Measurements from ENCODE around the gene TTYH3. TPM values are rescaled to one million over a fixed set of nuclear protein-coding genes. Genes with fewer than 3 reads are reported as not detected.

The TTYH3 gene
- total and polyA plus RNA-seq, 2 of the 13 experiments (the other 11 are each of a cell fraction or from before 2014, with no cell fraction given): 26.3 to 50.0 TPM

DNA sequence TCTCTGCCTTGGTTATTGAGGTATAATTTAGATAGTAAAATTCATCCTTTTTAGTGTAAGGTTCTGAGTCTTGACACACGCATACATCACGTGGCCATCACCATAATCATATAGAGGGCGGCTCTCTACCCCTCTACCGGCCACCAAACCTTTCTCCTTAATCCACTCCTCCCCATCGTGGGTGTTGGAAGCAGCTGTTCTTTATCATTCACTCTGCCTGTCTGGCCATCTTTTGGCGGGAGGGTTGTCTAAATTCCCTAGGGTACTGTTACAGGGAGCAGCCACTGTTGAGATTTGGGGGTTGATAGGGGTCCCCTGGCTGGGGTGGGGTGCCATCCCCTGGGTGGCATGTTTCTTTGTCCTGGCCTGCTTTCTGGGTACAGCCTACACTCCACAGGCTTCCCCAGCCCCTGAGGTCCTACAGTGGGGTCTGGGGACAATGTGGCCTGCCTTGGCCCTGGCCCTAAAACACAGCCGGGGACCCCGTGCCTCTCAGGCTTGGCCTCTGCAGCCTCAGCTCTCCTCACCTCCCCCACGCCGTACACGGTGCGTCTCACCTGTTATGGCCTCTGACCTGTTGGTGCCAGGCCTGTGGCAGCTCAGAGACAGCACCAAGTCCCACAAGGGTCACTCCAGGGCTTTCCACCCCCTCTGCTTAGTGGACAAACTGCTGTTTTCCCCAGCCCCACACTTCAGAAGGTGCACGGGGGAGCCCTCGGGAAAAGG is 73.7 kb downstream of the TTYH3 start (continued):
- TF ChIP-seq, protein P1, sequence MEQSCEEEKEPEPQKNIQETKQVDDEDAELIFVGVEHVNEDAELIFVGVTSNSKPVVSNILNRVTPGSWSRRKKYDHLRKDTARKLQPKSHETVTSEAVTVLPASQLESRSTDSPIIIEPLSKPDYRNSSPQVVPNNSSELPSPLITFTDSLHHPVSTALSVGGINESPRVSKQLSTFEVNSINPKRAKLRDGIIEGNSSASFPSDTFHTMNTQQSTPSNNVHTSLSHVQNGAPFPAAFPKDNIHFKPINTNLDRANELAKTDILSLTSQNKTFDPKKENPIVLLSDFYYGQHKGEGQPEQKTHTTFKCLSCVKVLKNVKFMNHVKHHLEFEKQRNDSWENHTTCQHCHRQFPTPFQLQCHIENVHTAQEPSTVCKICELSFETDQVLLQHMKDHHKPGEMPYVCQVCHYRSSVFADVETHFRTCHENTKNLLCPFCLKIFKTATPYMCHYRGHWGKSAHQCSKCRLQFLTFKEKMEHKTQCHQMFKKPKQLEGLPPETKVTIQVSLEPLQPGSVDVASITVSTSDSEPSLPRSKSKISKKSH (CRISPR knock-in tag; IDR thresholded peaks at IDR 0.05; ENCODE audit: borderline replicate concordance): no peak

DNA sequence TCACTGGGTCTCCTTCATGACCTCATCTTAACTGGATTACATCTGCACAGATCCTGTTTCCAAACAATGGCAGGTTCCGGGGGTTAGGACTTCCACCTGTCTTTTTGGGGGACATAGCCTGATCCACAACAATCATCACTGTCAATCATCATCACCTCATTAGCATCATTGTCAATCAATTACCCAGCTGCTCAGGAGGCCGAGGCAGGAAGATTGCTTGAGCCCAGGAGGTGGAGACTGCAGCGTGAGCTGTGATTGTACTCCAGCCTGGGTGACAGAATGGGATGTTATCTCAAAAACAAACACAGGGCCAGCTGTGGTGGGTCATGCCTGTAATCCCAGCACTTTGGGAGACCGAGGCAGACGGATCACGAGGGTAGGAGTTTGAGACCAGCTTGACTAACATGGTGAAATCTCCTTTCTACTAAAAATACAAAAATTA is 74.9 kb downstream of the TTYH3 start:
- no peak overlapping the region for H3K27ac ChIP-seq (ENCODE audit: extremely low read length, insufficient read depth, low read length)
- peaks cover 8 to 30% of the 10 kb centered on the region in 2 experiments; a peak in 4 of 5 replicates for H3K27me3 ChIP-seq (ENCODE audit: control insufficient read depth in 1 of 2, insufficient read depth in 2 of 2, low read length in 2 of 2)
- DNase-seq (ENCODE audit: low spot score): no peak
- H3K9ac ChIP-seq (ENCODE audit: insufficient read depth, low read depth, low read length): no peak overlapping the region
- CTCF ChIA-PET (ENCODE audit: low intra/inter-chr PET ratio, low total read pairs): interaction anchor here (1.0 kb wide), 1 partner anchor 36 kb away, joined by 3 read pairs; no protein-coding TSS in a partner anchor
- H2AFZ ChIP-seq (ENCODE audit: low read length): no peak overlapping the region
- POLR2A ChIA-PET: no interaction called here
- 6% methylated on average over 6 of the region's 6 CpGs for WGBS (ENCODE audit: low lambda C conversion rate)
- in situ Hi-C loops (cut with HindIII; ENCODE audit: extremely low pct_ligation_motif_present, low pct_unique_long_range_greater_than_20kb) (loop anchor here (5.0 kb wide), 1 partner anchor 39 kb away; no protein-coding TSS in a partner anchor), intact Hi-C loops (cut with micrococcal nuclease; ENCODE audit: unreplicated experiment) (no loop called here)
- H3K4me3 ChIP-seq (replicated peaks in 1 of 3; ENCODE audit: insufficient read depth in 1 of 3, low read depth in 2 of 3, low read length in 3 of 3): no peak overlapping the region
- peaks cover 28% of the 10 kb centered on the region for H3K4me1 ChIP-seq (ENCODE audit: insufficient read depth, low read length)
- H3K4me2 ChIP-seq (ENCODE audit: low read depth, low read length): no peak overlapping the region
- FAIRE-seq: no peak
- H4K20me1 ChIP-seq (ENCODE audit: insufficient read depth, low read length): no peaks in the 10 kb centered on the region; the same call in 1 of the 2 replicates
- no peak for ATAC-seq
- no peaks in the 10 kb centered on the region for H3K9me3 ChIP-seq (ENCODE audit: low read length)
- BruUV-seq (replicated peaks): no TSS peak
- TF ChIP-seq, protein P2, sequence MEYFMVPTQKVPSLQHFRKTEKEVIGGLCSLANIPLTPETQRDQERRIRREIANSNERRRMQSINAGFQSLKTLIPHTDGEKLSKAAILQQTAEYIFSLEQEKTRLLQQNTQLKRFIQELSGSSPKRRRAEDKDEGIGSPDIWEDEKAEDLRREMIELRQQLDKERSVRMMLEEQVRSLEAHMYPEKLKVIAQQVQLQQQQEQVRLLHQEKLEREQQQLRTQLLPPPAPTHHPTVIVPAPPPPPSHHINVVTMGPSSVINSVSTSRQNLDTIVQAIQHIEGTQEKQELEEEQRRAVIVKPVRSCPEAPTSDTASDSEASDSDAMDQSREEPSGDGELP (IDR thresholded peaks at IDR 0.05; ENCODE audit: borderline replicate concordance, low read depth): peak; percentile 59; the same call in 1 of the 2 replicates
- no peak for TF ChIP-seq STAT5B (CRISPR knock-in tag; IDR thresholded peaks at IDR 0.05)
- H3K36me3 ChIP-seq (replicated peaks in 1 of 2; ENCODE audit: control insufficient read depth in 1 of 2, insufficient read depth in 2 of 2, low read length in 2 of 2): no peaks in the 10 kb centered on the region
- no peaks in the 10 kb centered on the region for H3K79me2 ChIP-seq (ENCODE audit: insufficient read depth, low read length)

Data from HepG2 (cell line).